Peyer's patch (tissue), 4 donors: ENCODE measurements around the gene LMO2. TPM values are rescaled to one million over a fixed set of nuclear protein-coding genes. Genes with fewer than 3 reads are reported as not detected.

Experiments
- DNase-seq, 3 donors: peaks; one replicate each; pipeline ENCODE4 v3.0.0-alpha.2; 2017 to 2019
- H3K27ac ChIP-seq, 4 donors: fragments of 200-600 bp; sonication (generic); one replicate each; pipeline ENCODE4 v1.5.1; 2016 to 2019
- H3K27me3 ChIP-seq, 2 donors: fragments of 200-600 bp; sonication (generic); one replicate each; pipeline ENCODE4 v1.5.1; 2019
- H3K36me3 ChIP-seq, 3 donors: fragments of 200-600 bp; sonication (generic); one replicate each; pipeline ENCODE4 v1.5.1; 2016 to 2019
- H3K4me1 ChIP-seq, 4 donors: fragments of 200-600 bp; sonication (generic); one replicate each; pipeline ENCODE4 v1.5.1; 2016 to 2019
- H3K4me3 ChIP-seq, 4 donors: fragments of 200-600 bp; sonication (generic); 1 replicate in 3 of 4; 2 replicates in 1 of 4; pipeline ENCODE4 v1.5.1; 2016 to 2019; ENCODE audit warnings: mild to moderate bottlenecking in 1 of 4
- H3K9me3 ChIP-seq, 4 donors: fragments of 200-600 bp; sonication (generic); one replicate each; pipeline ENCODE4 v1.5.1; 2016 to 2019; ENCODE audit warnings: mild to moderate bottlenecking in 1 of 4
- CTCF ChIP-seq, 6 experiments: fragments of 450-650 bp in 4 of 6; fragments of 200-600 bp in 2 of 6; sonication (generic) in 1 of 6; IDR thresholded peaks; one replicate each; pipeline ENCODE4 v1.5.1; 2017 to 2019; ENCODE audit warnings: antibody characterized with exemption in 6 of 6, mild to moderate bottlenecking in 3 of 6, moderate library complexity in 1 of 6
- POLR2A ChIP-seq, 2 donors: fragments of 450-650 bp; IDR thresholded peaks; one replicate each; pipeline ENCODE4 v1.5.1; 2017; ENCODE audit warnings: antibody characterized with exemption in 2 of 2, mild to moderate bottlenecking in 2 of 2, moderate library complexity in 2 of 2
- total RNA-seq, 4 donors: library from RNA; depleted of rRNA; stranded (reverse); fragments of >200 nt; gene quantifications; one replicate each; pipeline ENCODE4 v1.1.0, GENCODE V29; 2016

The LMO2 gene
- total RNA-seq, 4 donors from 2014 or later: 5.1 to 9.1 (median 7.2) TPM

- Histone ChIP-seq H3K9me3 (no peaks in the 10 kb centered on the region), H3K4me3 (no peak overlapping the region), H3K27me3 (no peaks in the 10 kb centered on the region), H3K36me3 (no peaks in the 10 kb centered on the region), H3K4me1 (no peaks in the 10 kb centered on the region), H3K27ac (no peak overlapping the region)
- TF ChIP-seq CTCF (IDR thresholded peaks at IDR 0.05): peak; percentile 49 to 85 (median 74)
- TF ChIP-seq POLR2A (IDR thresholded peaks at IDR 0.05): no peak
- DNase-seq: peak; percentile 69 to 87 (median 75)
Observed at GRCh38 chr11:33857933-33858371, 33.9 kb downstream of the LMO2 start.

- H3K27ac ChIP-seq: no peak overlapping the region
- no peak overlapping the region for H3K4me3 ChIP-seq
- H3K9me3 ChIP-seq: no peaks in the 10 kb centered on the region
- no peaks in the 10 kb centered on the region for H3K4me1 ChIP-seq
- no peak for DNase-seq
- no peak for TF ChIP-seq POLR2A (IDR thresholded peaks at IDR 0.05)
- TF ChIP-seq CTCF (IDR thresholded peaks at IDR 0.05): no peak
- no peaks in the 10 kb centered on the region for H3K27me3 ChIP-seq
- H3K36me3 ChIP-seq: no peaks in the 10 kb centered on the region
Observed at GRCh38 chr11:33855500-33855899, 36.4 kb downstream of the LMO2 start.

GRCh38 chr11:33848717-33849390 is 43.0 kb downstream of the LMO2 start:
- Histone ChIP-seq H3K4me3 (no peak overlapping the region), H3K27ac (no peak overlapping the region), H3K36me3 (no peaks in the 10 kb centered on the region), H3K27me3 (no peaks in the 10 kb centered on the region), H3K4me1 (no peaks in the 10 kb centered on the region), H3K9me3 (no peaks in the 10 kb centered on the region)
- no peak for TF ChIP-seq CTCF (IDR thresholded peaks at IDR 0.05)
- DNase-seq: no peak

DNA sequence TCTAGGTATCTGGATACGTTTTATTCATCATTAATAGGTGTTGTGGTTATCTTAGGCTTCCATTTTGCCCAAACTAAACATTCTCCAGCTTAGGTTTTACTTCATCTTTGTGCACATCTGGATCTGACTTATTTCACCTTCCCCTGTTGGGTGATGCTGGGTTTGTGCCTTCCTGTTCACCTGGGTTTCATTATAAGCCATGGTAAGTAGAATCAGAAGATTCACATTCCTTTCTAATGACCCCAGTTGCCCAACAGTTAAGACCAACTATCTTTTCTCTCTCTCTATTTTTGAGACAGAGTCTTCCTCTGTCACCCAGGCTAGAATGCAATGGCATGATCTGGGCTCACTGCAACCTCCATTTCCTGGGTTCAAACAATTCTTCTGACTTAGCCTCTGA is 44.6 kb downstream of the LMO2 start:
- H3K4me1 ChIP-seq: no peaks in the 10 kb centered on the region
- H3K4me3 ChIP-seq: no peak overlapping the region
- no peaks in the 10 kb centered on the region for H3K27me3 ChIP-seq
- TF ChIP-seq CTCF (IDR thresholded peaks at IDR 0.05) (no peak), POLR2A (IDR thresholded peaks at IDR 0.05) (no peak)
- no peaks in the 10 kb centered on the region for H3K9me3 ChIP-seq
- no peak overlapping the region for H3K27ac ChIP-seq
- no peak for DNase-seq
- H3K36me3 ChIP-seq: no peaks in the 10 kb centered on the region

- Histone ChIP-seq H3K27me3 (no peaks in the 10 kb centered on the region), H3K36me3 (no peaks in the 10 kb centered on the region), H3K4me3 (no peak overlapping the region), H3K4me1 (no peaks in the 10 kb centered on the region), H3K9me3 (no peaks in the 10 kb centered on the region), H3K27ac (no peak overlapping the region)
- DNase-seq: no peak
- TF ChIP-seq POLR2A (IDR thresholded peaks at IDR 0.05): no peak
- no peak for TF ChIP-seq CTCF (IDR thresholded peaks at IDR 0.05)
Observed at GRCh38 chr11:33844236-33844635, 47.6 kb downstream of the LMO2 start.

GRCh38 chr11:33843018-33843417 is 48.9 kb downstream of the LMO2 start:
- Histone ChIP-seq H3K9me3 (no peaks in the 10 kb centered on the region), H3K4me3 (no peak overlapping the region), H3K27me3 (no peaks in the 10 kb centered on the region), H3K27ac (no peak overlapping the region), H3K4me1 (no peaks in the 10 kb centered on the region), H3K36me3 (no peaks in the 10 kb centered on the region)
- no peak for TF ChIP-seq POLR2A (IDR thresholded peaks at IDR 0.05)
- no peak for TF ChIP-seq CTCF (IDR thresholded peaks at IDR 0.05)
- DNase-seq: no peak
